Stomach (tissue), 4 donors: ENCODE measurements around the gene ERC2.

Experiments used
- CTCF ChIP-seq, 7 experiments: fragments of 450-650 bp in 4 of 7; fragments of 200-600 bp in 3 of 7; sonication (generic) in 3 of 7; IDR thresholded peaks; one replicate each; pipeline ENCODE4 v1.5.1; 2016 to 2019; ENCODE audit warnings: antibody characterized with exemption in 7 of 7, control low read depth in 2 of 7, mild to moderate bottlenecking in 1 of 7
- POLR2A ChIP-seq, 4 donors: fragments of 450-650 bp; IDR thresholded peaks; one replicate each; pipeline ENCODE4 v1.6.1; 2016; ENCODE audit warnings: antibody characterized with exemption in 4 of 4, control low read depth in 2 of 4, mild to moderate bottlenecking in 1 of 4, moderate library complexity in 1 of 4
- POLR2AphosphoS5 ChIP-seq, 3 donors: sonication (generic); formaldehyde crosslinking; IDR thresholded peaks; one replicate each; pipeline ENCODE4 v1.6.1; 2016; ENCODE audit warnings: antibody characterized with exemption in 3 of 3

- no peak for TF ChIP-seq CTCF (IDR thresholded peaks at IDR 0.05)
- no peak for TF ChIP-seq POLR2A (IDR thresholded peaks at IDR 0.05)
- TF ChIP-seq POLR2AphosphoS5 (IDR thresholded peaks at IDR 0.05), result no peak
Measured at GRCh38 chr3:56052188-56052587, 416.1 kb downstream of the ERC2 start.
